ENCODE measurements around the gene CDH5. TPM values are rescaled to one million over a fixed set of nuclear protein-coding genes. Genes with fewer than 3 reads are reported as not detected.

Gene CDH5
- total and polyA plus RNA-seq, 2 of the 13 experiments (the other 11 are each of a cell fraction or from before 2014, with no cell fraction given) = 0.71 to 1.1 TPM

GRCh38 chr16:66357523-66357928, 9.0 kb upstream of the CDH5 start:
- Histone ChIP-seq H2AFZ (ENCODE audit: low read length) (no peak overlapping the region), H3K79me2 (ENCODE audit: insufficient read depth, low read length) (no peaks in the 10 kb centered on the region), H3K27ac (ENCODE audit: extremely low read length, insufficient read depth, low read length) (no peak overlapping the region), H3K9ac (ENCODE audit: insufficient read depth, low read depth, low read length) (no peak overlapping the region), H3K9me3 (ENCODE audit: low read length) (no peaks in the 10 kb centered on the region), H3K27me3 (ENCODE audit: control insufficient read depth in 1 of 2, insufficient read depth in 2 of 2, low read length in 2 of 2) (peaks cover 5 to 52% of the 10 kb centered on the region in 2 experiments; a peak in 4 of 5 replicates), H3K4me1 (ENCODE audit: insufficient read depth, low read length) (peaks cover 18% of the 10 kb centered on the region), H3K36me3 (replicated peaks in 1 of 2; ENCODE audit: control insufficient read depth in 1 of 2, insufficient read depth in 2 of 2, low read length in 2 of 2) (no peaks in the 10 kb centered on the region), H4K20me1 (ENCODE audit: insufficient read depth, low read length) (no peaks in the 10 kb centered on the region), H3K4me3 (replicated peaks in 1 of 3; ENCODE audit: insufficient read depth in 1 of 3, low read depth in 2 of 3, low read length in 3 of 3) (no peak overlapping the region), H3K4me2 (ENCODE audit: low read depth, low read length) (no peak overlapping the region)
- peak; percentile 71 for ATAC-seq
- WGBS (ENCODE audit: low lambda C conversion rate) = 2% methylated on average over 5 of the region's 5 CpGs
- in situ Hi-C loops (cut with HindIII; ENCODE audit: extremely low pct_ligation_motif_present, low pct_unique_long_range_greater_than_20kb) = no loop called here
- peak; percentile 77 for FAIRE-seq
- intact Hi-C loops (cut with micrococcal nuclease; ENCODE audit: unreplicated experiment) = loop anchor here (1.0 kb wide), 1 partner anchor 126 kb away; no protein-coding TSS in a partner anchor
- CTCF ChIA-PET (ENCODE audit: low intra/inter-chr PET ratio, low total read pairs) = interaction anchor here (1.1 to 1.4 kb wide), 2 partner anchors 14 to 126 kb away, joined by 3 to 12 read pairs; no protein-coding TSS in a partner anchor
- BruUV-seq (replicated peaks) = no TSS peak
- POLR2A ChIA-PET = no interaction called here
- peak; percentile 61 for DNase-seq (ENCODE audit: low spot score)
- TF ChIP-seq HOXA5 (CRISPR knock-in tag; IDR thresholded peaks at IDR 0.05) (no peak), FOXP1 (IDR thresholded peaks at IDR 0.05) (no peak), FOXP1 (CRISPR knock-in tag; IDR thresholded peaks at IDR 0.05) (no peak), RBM39 (IDR thresholded peaks at IDR 0.05; ENCODE audit: low read depth, low read length, poor library complexity, severe bottlenecking) (no peak), XRCC5 (optimal IDR thresholded peaks at IDR 0.05; ENCODE audit: low read length) (peak; percentile 35), NR3C1 (CRISPR knock-in tag; IDR thresholded peaks at IDR 0.05) (no peak), SOX13 (IDR thresholded peaks at IDR 0.05) (no peak), SOX13 (CRISPR knock-in tag; conservative IDR thresholded peaks at IDR 0.05 in 1 of 2, IDR thresholded peaks at IDR 0.05 in 1 of 2) (no peak), SP2 (CRISPR knock-in tag; IDR thresholded peaks at IDR 0.05) (no peak), MBNL3 (CRISPR knock-in tag; conservative IDR thresholded peaks at IDR 0.05) (no peak), ZNF501 (CRISPR knock-in tag; IDR thresholded peaks at IDR 0.05) (0 out of 2 replicates have a peak, but pooled peaks have one; percentile 39), SAP130 (CRISPR knock-in tag; IDR thresholded peaks at IDR 0.05; ENCODE audit: low read depth) (no peak), GTF3A (CRISPR knock-in tag; conservative IDR thresholded peaks at IDR 0.05) (no peak), ZNF772 (CRISPR knock-in tag; IDR thresholded peaks at IDR 0.05) (no peak), AHDC1 (CRISPR knock-in tag; IDR thresholded peaks at IDR 0.05; ENCODE audit: borderline replicate concordance) (no peak), HNF1B (CRISPR knock-in tag; IDR thresholded peaks at IDR 0.05) (0 out of 2 replicates have a peak, but pooled peaks have one; percentile 37), SMC3 (IDR thresholded peaks at IDR 0.05; ENCODE audit: low read length) (peak; percentile 65), HOXA7 (CRISPR knock-in tag; IDR thresholded peaks at IDR 0.05) (no peak), CHCHD3 (CRISPR knock-in tag; IDR thresholded peaks at IDR 0.05) (0 out of 2 replicates have a peak, but pooled peaks have one; percentile 7)

Data from HepG2 (cell line).